HG03064 (cell line): ENCODE data around the gene ONECUT3.

ENCODE experiments used
- ATAC-seq: cut with Tn5 transposase; IDR thresholded peaks from one replicate; pipeline ENCODE4 v1.9.1; 2021; ENCODE audit warnings: low read depth; ENCODE audit not compliant: unreplicated experiment

The ONECUT3 gene

GRCh38 chr19:1826557-1827521 is 73.5 kb downstream of the ONECUT3 start:
- no peak for ATAC-seq

- no peak for ATAC-seq
These were observed 74.4 kb downstream of the ONECUT3 start for GRCh38 chr19:1827566-1828278.

GRCh38 chr19:1828279-1829238 is 75.3 kb downstream of the ONECUT3 start:
- ATAC-seq = no peak

- no peak for ATAC-seq
These were observed 76.7 kb downstream of the ONECUT3 start for GRCh38 chr19:1829958-1830357.

GRCh38 chr19:1830568-1830967 is 77.3 kb downstream of the ONECUT3 start:
- ATAC-seq = no peak
